Uterus (tissue), 4 donors: ENCODE results near the gene PRR27. TPM values are rescaled to one million over a fixed set of nuclear protein-coding genes. Genes with fewer than 3 reads are reported as not detected.

ENCODE experiments used
- total RNA-seq, 4 donors: library from RNA; depleted of rRNA in 3 of 4; stranded (reverse); fragments of >200 nt in 3 of 4; gene quantifications; one replicate each; pipeline versions ENCODE4 v1.1.0 to v1.2.4, GENCODE V29; 2014 to 2023
- donor health status: DM: yes; HTN: yes; CAD: no.

Gene PRR27
- total RNA-seq, 4 donors from 2014 or later = not detected

Other genes with a start within 250 kb of the PRR27 start
- gene CSN1S1, start 223.2 kb upstream of the PRR27 start, total RNA-seq = not detected
- gene CSN2, start 188.5 kb upstream of the PRR27 start, total RNA-seq = not detected
- gene STATH, start 158.3 kb upstream of the PRR27 start, total RNA-seq = not detected
- not detected for gene HTN3, start 125.8 kb upstream of the PRR27 start, total RNA-seq
- gene HTN1, start 103.8 kb upstream of the PRR27 start, total RNA-seq = not detected
- gene ODAM, start 41.5 kb downstream of the PRR27 start, total RNA-seq = under 1 TPM in 1 of 4 donors, not detected in 3; 0.35 TPM
- not detected for gene FDCSP, start 71.9 kb downstream of the PRR27 start, total RNA-seq
- gene CSN3, start 88.4 kb downstream of the PRR27 start, total RNA-seq = not detected
- under 1 TPM in 1 of 4 donors, not detected in 3; 0.28 TPM for gene CABS1, start 180.7 kb downstream of the PRR27 start, total RNA-seq
- not detected for gene SMR3A, start 206.5 kb downstream of the PRR27 start, total RNA-seq
- gene SMR3B, start 228.9 kb downstream of the PRR27 start, total RNA-seq = not detected
- not detected for gene OPRPN, start 243.7 kb downstream of the PRR27 start, total RNA-seq